OCI-LY3 (cell line): ENCODE results near the gene BIRC7.

Source experiments
- H2AFZ ChIP-seq: fragments of 200-600, 300-600 bp; shearing (Covaris generic); 2 replicates; pipeline ENCODE4 v1.6.0; 2014; ENCODE audit warnings: antibody characterized with exemption, low read depth, low read length
- H3K27ac ChIP-seq: fragments of 200-600, 300-600 bp; sonication (generic); 2 replicates; pipeline ENCODE4 v1.5.1; 2014; ENCODE audit warnings: mild to moderate bottlenecking, low read length, moderate library complexity, mixed read lengths
- H3K27me3 ChIP-seq: fragments of 200-600, 300-600 bp; sonication (generic); 2 replicates; pipeline ENCODE4 v1.6.1; 2014; ENCODE audit warnings: low read depth, low read length, mixed read lengths
- H3K36me3 ChIP-seq: fragments of 200-600, 300-600 bp; sonication (generic); replicated peaks from 2 replicates; pipeline ENCODE3; 2014; ENCODE audit warnings: low read depth, low read length, mixed read lengths
- H3K4me1 ChIP-seq: fragments of 300-600, 200-600 bp; sonication (generic); 2 replicates; pipeline ENCODE4 v1.6.1; 2014; ENCODE audit warnings: low read length, mixed read lengths
- H3K4me2 ChIP-seq: fragments of 200-600, 300-600 bp; sonication (generic); 2 replicates; pipeline ENCODE4 v1.6.1; 2014; ENCODE audit warnings: low read length, mixed read lengths
- H3K4me3 ChIP-seq: fragments of 300-600, 200-600 bp; sonication (generic); 2 replicates; pipeline ENCODE4 v1.5.1; 2014; ENCODE audit warnings: antibody characterized with exemption, mild to moderate bottlenecking, low read length, moderate library complexity
- H3K79me2 ChIP-seq: fragments of 300-600, 200-600 bp; shearing (Covaris generic); 2 replicates; pipeline ENCODE4 v1.6.1; 2014; ENCODE audit warnings: mild to moderate bottlenecking, low read length, mixed read lengths
- H3K9ac ChIP-seq: fragments of 300-600, 200-600 bp; shearing (Covaris generic); 2 replicates; pipeline ENCODE4 v1.6.0; 2014; ENCODE audit warnings: mild to moderate bottlenecking, low read length, moderate library complexity
- H3K9me3 ChIP-seq: fragments of 200-600, 300-600 bp; shearing (Covaris generic); 2 replicates; pipeline ENCODE4 v1.6.1; 2014; ENCODE audit warnings: low read length, mixed read lengths; ENCODE audit not compliant: insufficient read depth
- H4K20me1 ChIP-seq: fragments of 200-600, 300-600 bp; sonication (generic); 2 replicates; pipeline ENCODE4 v1.6.1; 2016; ENCODE audit warnings: low read length, mixed read lengths; ENCODE audit not compliant: insufficient read depth
- CTCF ChIP-seq: fragments of 200-600, 300-600 bp; sonication (generic); IDR thresholded peaks from 2 replicates; pipeline ENCODE4 v1.5.1; 2014; ENCODE audit warnings: antibody characterized with exemption, low read length, low read depth
- EZH2phosphoT487 ChIP-seq: fragments of 200-600 bp; shearing (Covaris generic); IDR thresholded peaks from 2 replicates; pipeline ENCODE4 v1.6.1; 2018; ENCODE audit warnings: antibody characterized with exemption, mixed run types, low read depth

The BIRC7 gene

GRCh38 chr20:63234693-63235398 is 859 bp upstream of the BIRC7 start:
- no peaks in the 10 kb centered on the region for H3K79me2 ChIP-seq
- peaks cover 24% of the 10 kb centered on the region for H3K27me3 ChIP-seq
- peak; percentile 34 for TF ChIP-seq CTCF
- TF ChIP-seq EZH2phosphoT487, result no peak
- no peak overlapping the region for H3K27ac ChIP-seq
- H3K9ac ChIP-seq, result no peak overlapping the region
- H3K9me3 ChIP-seq, result no peaks in the 10 kb centered on the region
- H2AFZ ChIP-seq, result no peak overlapping the region
- no peaks in the 10 kb centered on the region for H3K36me3 ChIP-seq
- no peak overlapping the region for H3K4me3 ChIP-seq
- H4K20me1 ChIP-seq, result no peaks in the 10 kb centered on the region
- peaks cover 3% of the 10 kb centered on the region; the same call in 1 of the 2 replicates for H3K4me1 ChIP-seq
- peak overlapping the region; percentile 17; the same call in 1 of the 2 replicates for H3K4me2 ChIP-seq

- H3K4me3 ChIP-seq, result no peak overlapping the region
Observed at GRCh38 chr20:63236116-63236837, 572 bp downstream of the BIRC7 start.

DNA sequence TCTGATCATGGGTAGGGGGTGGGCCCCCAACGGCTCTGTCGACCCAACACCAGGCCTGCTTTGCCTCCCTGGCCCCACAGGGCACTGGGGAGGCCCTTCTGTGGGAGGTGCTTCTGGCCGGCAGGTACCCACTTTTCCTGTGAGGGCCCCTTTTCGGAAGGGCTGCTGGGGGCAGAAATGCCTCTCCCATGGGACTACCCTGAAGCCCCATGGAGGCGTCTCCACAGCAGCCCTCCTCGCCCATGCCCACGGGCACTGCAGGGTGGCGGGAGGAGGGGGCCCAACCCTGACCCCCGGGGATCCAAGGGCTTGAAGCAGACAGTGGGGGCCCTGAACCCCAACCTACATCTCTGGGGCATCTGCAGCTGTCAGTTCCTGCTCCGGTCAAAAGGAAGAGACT is 2.3 kb downstream of the BIRC7 start:
- peaks cover 3% of the 10 kb centered on the region; the same call in 1 of the 2 replicates for H3K27me3 ChIP-seq
- no peak overlapping the region for H3K4me2 ChIP-seq
- TF ChIP-seq CTCF, result no peak
- no peak for TF ChIP-seq EZH2phosphoT487

More at GRCh38 chr20:63236116-63236837, 572 bp downstream of the BIRC7 start:
- Histone ChIP-seq H4K20me1 (no peaks in the 10 kb centered on the region), H3K36me3 (no peaks in the 10 kb centered on the region), H3K4me2 (no peak overlapping the region), H3K27ac (no peak overlapping the region), H3K9ac (no peak overlapping the region), H3K9me3 (no peaks in the 10 kb centered on the region), H3K27me3 (peaks cover 20% of the 10 kb centered on the region), H3K79me2 (no peaks in the 10 kb centered on the region), H3K4me1 (peaks cover 3% of the 10 kb centered on the region; the same call in 1 of the 2 replicates), H2AFZ (no peak overlapping the region)
- TF ChIP-seq CTCF, result no peak
- TF ChIP-seq EZH2phosphoT487, result no peak

GRCh38 chr20:63238514-63239125 is 2.9 kb downstream of the BIRC7 start:
- no peak overlapping the region for H3K4me2 ChIP-seq
- no peaks in the 10 kb centered on the region for H3K9me3 ChIP-seq
- no peaks in the 10 kb centered on the region for H3K79me2 ChIP-seq
- no peak overlapping the region for H3K4me3 ChIP-seq
- H3K27ac ChIP-seq, result no peak overlapping the region
- H3K9ac ChIP-seq, result no peak overlapping the region
- peaks cover 3% of the 10 kb centered on the region; the same call in 1 of the 2 replicates for H3K4me1 ChIP-seq
- no peak overlapping the region for H2AFZ ChIP-seq
- TF ChIP-seq CTCF (peak; percentile 21), EZH2phosphoT487 (no peak)
- H3K27me3 ChIP-seq, result 0 out of 2 replicates have a peak, but pooled peaks cover 2% of the 10 kb centered on the region
- no peaks in the 10 kb centered on the region for H3K36me3 ChIP-seq
- H4K20me1 ChIP-seq, result no peaks in the 10 kb centered on the region

More for the DNA sequence above, 2.3 kb downstream of the BIRC7 start:
- peaks cover 3% of the 10 kb centered on the region; the same call in 1 of the 2 replicates for H3K4me1 ChIP-seq
- H3K9ac ChIP-seq, result no peak overlapping the region
- H3K4me3 ChIP-seq, result no peak overlapping the region
- H3K9me3 ChIP-seq, result no peaks in the 10 kb centered on the region
- no peak overlapping the region for H2AFZ ChIP-seq
- H3K27ac ChIP-seq, result no peak overlapping the region
- no peaks in the 10 kb centered on the region for H3K79me2 ChIP-seq
- no peaks in the 10 kb centered on the region for H4K20me1 ChIP-seq
- no peaks in the 10 kb centered on the region for H3K36me3 ChIP-seq
